ENCODE results near the gene C1orf105.
"Not testable (repeated sequence)": the region's sequence is repeated elsewhere in the genome, so short reads cannot be mapped to it uniquely, and the experiment has no call there.

C1orf105 gene

DNA sequence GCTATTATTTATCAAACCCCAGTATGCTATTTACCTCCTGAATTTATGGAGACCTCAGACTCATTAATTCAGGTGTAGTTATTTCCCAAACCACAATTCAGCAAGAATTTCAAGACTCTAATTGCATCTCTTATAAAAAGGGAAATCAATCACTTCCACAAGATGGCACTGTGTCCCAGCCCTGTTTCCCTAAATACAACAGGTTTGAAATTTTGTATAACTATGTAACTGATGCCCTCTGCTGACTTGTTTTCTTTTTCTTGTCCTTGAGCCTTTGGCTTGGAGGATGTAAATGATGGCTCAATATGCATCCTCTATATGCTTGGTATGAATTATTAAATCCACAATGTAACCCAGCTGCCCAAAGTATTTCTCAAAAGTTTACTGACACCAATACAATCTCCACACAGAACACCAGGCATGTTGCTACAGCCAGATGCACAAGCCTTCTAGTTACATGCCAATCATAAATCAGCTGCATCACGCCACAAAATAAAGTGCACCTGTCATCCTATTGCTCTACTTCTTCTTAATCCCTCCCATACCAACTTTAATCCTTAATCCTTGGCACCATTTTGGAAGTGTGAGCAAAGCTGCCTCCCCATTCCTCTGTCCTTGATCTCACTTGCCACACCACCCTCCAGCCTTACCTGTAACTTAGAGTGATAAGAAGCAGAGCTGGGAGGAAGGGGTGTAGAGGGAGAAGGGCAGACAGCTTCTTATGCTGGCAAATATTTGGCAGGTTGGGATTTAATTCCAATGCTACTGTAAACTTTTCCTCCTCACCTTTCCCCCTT is 9.0 kb downstream of the C1orf105 start:
- peak; percentile 16 for DNase-seq

DNA sequence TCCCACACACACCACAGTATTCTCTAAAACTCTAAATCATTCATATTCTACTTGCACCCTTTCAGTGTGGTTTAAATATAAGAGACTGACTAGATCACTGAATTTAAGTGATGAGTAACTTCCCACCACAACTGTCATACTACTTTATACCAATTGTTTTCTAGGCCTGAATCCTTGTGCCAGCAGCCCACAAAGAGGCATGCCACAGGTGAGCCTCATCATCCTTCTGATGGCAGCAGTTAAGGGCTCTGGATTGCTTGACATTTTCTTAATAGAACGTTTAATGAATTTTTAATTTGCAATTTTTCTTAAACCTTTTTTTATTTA is 9.6 kb downstream of the C1orf105 start:
- DNase-seq: no peak

DNA sequence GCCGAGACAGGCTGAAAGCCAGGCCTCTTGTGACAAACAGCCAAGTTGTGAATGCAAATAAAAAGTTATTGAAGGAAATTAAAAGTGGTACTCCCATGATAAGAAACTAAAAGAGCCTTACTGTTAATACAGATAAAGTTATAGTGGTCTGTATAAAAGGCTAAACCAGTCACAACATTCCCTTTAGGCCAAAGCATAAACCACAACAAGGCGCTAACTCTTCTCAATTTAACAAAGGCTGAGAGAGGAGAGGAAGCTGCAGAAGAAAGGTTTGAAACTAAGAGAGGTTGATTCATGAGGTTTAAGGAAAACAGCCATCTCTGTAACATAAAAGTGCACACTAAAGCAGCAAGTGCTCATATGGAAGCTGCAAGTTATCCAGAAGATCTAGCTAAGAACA is 10.7 kb downstream of the C1orf105 start:
- DNase-seq: no peak

DNA sequence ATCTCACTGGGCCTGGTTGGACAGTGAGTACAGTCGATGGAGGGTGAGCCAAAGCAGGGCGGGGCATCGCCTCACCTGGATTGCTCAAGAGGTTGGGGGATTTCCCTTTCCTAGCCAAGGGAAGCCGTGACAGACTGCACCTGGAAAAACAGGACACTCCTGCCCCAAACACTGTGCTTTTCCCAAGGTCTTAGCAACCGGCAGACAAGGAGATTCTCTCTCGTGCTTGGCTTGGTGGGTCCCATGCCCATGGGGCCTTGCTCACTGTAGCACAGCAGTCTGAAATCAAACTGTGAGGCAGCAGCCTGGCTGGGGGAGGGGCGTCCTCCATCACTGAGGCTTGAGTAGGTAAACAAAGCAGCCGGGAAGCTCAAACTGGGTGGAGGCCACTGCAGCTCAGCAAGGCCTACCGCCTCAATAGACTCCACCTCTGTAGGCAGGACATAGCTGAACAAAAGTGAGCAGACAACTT is 11.3 kb downstream of the C1orf105 start:
- DNase-seq: no peak

DNA sequence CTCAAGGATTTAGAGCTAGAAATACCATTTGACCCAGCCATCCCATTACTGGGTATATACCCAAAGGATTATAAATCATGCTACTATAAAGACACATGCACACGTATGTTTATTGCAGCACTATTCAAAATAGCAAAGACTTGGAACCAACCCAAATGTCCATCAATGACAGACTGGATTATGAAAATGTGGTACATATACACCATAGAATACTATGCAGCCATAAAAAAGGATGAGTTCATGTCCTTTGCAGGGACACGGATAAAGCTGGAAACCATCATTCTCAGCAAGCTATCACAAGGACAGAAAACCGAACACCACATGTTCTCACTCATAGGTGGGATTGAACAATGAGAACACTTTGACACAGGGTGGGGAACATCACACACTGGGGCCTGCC is 16.7 kb downstream of the C1orf105 start:
- DNase-seq: not testable (repeated sequence)

DNA sequence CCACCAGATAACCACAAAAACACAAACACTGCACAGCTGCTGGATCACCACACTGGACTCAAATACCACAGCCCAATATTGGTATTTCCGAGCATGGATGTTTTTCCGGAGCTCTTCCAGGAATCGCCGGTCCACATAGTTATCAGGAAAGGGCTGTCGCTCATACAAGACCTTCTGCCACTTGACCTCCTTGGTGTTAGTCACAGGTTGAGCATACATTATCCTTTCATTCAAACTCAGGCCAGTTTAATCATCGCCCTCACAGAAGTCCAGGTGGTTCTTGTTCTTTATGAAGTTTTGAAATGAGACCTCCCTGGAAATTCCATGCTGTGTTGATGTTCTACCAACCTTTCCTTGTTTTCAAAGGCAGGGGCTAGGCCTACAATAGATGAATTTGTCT is 21.9 kb downstream of the C1orf105 start:
- no peak for DNase-seq

DNA sequence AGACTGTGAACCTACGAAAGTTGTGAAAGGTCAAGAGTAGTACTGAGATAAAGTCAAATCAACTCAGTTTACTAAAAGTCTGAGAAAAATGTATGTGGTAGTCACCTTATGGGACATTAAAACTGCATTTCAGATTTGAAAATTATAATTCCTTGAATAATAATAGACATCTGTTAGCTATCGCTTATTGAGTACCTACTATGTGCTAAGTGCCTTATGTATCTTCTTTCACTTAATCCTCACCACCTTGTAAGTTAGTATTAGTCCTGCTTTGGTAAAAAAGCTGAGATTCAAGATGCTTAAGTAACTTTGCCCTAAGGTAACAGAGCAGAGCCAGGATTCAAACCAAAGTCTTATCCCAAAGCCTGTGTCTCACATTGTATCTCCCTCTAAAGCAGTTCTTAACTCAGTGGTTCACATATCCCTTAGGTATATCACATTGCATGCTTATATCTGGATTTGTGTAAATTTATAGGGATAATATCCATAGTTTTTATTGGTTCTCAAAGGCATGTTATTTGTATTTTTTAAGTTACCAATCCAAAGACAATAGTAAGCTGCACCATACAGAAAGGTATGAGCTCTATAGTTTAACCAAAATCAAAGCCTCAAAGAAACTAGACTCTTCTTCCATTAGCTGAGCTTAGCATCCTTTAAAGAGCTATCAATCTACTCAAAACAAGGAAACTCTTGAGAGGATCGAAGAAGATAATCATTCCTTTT is 22.5 kb downstream of the C1orf105 start:
- no peak for DNase-seq

DNA sequence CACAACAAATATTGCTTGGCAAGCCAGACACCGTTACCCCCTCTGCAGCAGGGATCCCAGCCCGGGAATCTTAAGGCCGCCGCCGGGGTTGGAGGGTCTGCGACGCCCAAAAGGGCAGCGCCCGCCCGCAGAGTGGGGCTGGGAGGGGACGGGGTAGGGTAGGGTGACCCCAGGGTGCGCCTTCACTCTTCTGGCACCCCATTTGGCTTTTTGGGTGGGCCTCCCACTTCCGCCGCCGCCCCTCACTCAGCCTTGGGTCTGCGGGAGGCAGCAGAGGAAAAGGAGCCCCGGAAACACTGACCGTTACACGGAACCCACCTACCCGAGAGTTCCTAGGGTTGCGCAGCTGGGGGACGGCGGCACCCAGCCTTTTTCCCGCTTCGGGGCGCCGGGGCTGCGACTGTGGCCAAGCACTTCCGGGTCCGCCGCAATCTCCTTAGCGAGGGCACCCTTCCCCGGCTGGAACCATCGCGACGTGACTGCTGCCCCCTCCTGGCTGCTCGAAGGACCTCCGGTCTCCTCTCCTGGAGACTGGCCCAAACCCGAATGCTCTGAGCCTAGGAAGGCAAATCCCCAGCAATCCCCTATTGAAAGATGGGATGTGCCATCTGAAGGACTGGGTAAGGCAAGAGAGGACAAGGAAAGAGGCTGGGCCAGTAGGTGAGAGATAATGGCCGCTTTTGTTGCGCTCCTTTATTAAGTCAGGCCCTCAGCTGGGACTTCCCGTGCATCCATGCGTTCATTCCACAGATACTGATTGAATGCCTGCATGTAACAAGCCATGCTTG is 23.4 kb downstream of the C1orf105 start, which contains the start of gene PIGC:
PIGC (minus strand) TSS at position 404 of the 788 bp plus-strand sequence. CDS start 1,447 bp downstream, outside the sequence.
- peak; percentile 86 for DNase-seq

DNA sequence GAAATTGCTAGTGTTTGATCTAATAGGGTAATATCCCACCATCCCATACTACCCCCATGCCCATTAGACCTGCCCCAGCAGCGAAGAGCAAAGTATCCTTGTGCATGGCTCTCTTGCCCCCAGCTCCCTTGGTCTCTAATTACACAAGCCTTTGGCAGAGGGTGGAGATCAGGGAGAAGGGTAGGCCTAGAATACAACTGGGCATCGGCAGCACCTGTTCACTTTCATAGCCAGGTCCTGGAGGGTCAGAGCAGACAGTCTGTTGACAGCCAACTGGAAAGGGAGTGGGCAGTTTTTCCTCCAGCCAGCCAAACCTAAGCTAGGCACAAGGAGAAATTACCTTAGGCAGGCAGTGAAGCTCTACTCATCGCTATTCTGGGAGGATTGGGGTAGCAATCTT is 26.1 kb downstream of the C1orf105 start:
- DNase-seq: no peak

DNA sequence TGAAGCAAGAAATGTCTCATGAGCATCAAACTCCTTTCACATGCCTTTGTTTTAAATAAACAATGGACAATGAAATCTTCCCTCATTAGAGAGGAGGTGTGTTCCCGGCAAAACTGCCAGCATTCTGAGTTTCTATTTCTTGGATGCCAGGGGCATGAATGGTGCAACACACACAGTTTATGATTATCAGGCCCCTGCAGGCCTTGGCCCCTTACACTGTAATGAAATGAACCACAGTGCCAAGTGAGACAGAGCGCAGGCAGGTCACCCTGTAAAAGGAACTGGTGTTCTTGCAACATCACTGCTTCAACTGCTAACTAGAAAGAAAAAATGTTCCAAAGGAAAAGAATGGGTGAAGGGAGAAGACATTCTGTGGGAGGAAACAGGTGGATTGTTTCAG is 27.2 kb downstream of the C1orf105 start:
- no peak for DNase-seq

DNA sequence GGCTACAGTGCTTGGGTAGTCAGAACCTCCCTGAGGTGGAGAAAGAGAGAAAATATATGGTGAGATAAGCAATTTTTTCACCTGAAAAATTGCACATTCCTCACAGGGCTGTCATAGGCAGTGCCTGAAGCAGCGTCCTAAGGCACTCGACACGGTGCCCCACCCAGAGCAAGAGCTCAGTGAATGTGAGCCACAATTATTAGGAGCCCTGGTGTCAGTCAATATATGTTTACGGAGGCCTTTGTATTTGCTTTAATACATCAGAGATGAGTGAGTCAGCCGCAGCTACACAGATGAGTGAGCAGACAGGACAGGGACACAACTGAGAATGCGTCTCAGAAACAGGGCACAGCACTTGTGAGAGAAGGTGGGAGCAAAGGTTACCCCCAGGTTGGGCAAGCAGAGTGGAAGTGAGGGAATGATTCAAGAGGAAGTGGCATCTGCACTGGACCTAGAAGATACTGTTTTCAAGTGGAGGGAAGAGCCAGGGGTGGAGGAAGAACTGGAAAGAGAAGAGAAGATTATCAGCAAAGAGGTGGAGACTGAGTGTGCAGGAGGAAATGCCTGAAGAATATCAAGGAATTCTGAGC is 28.6 kb downstream of the C1orf105 start:
- DNase-seq: no peak

DNA sequence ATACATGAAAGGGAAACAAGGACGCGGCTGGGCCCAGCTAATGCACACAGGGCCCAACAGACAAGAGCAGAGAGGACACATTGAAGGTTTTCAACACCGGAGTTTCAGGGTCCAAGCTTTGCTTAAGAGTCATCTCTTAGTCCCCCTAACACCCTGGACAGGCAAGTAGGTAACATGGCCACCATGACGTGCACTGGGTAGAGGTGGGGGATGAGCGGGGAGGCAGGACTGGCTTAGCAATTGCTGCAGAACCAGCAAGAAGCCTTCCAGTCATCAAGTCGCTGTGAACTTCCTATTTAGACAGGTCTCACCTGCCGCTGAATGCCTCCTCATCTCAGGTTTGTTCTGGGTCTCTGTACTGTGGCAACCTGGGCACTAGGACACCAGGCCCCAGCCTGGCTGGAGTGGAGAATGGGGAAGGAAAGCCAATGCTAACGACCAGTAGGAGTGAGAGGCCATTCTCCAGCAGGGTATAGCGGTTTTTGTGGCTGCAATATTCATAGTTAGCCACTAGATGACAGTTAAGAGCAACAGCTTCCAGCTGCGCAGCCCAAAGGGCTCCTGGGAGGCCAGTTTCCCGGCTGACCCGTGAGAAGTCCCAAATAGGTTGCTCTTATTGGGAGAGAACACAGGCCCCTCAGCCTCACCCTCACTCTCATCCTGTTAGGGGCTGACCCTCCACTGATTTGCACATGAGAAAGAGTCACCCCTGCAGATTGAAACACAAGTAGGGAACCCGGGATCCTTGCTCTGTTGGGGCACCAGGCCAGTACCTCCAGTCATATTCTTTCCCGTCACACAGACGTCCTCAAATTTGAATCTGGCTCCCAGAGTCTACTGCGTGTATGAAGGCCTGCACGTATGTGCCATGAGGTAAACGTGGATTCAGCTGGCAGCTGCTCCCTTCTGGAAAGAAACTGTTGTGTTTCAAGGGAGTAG is 29.4 kb downstream of the C1orf105 start:
- DNase-seq: no peak

DNA sequence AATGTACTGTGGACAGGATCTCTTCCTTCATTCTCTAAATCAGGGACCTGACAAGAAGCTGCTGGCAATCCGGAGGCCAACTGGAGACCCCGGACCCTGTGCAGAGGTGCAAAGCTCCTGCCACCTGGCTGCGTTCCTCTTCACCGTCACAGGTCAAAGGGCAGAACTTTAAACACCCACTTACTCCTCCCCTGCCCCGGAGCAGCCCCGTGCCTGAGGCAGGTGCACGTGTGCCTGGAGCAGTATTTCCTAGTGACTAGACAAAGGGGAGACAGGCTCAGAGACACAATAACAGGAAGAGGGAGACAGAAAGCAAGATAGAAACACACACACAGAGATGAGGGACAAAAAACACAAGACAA is 30.0 kb downstream of the C1orf105 start:
- DNase-seq: no peak

DNA sequence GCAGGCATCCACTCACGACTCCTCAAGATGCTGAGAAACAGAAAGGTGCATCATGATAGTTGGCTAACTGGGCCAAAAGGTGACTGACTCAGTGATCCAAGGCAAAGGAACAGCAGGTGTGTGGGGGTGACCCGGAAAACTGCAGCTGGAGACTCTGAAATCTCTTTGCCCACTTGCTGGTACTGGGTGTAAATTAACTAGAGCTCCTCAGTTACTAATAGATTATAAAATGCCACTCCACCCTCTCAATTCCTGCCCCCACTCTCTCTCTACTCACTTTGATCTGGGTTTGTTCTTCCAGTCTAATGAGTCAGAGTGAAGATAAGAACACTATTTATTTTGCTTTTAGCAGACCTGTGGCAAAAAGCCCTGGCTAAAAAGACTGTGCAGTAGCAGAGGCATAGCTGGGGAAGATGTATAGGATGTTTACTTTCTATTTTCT is 30.5 kb downstream of the C1orf105 start:
- DNase-seq: no peak

DNA sequence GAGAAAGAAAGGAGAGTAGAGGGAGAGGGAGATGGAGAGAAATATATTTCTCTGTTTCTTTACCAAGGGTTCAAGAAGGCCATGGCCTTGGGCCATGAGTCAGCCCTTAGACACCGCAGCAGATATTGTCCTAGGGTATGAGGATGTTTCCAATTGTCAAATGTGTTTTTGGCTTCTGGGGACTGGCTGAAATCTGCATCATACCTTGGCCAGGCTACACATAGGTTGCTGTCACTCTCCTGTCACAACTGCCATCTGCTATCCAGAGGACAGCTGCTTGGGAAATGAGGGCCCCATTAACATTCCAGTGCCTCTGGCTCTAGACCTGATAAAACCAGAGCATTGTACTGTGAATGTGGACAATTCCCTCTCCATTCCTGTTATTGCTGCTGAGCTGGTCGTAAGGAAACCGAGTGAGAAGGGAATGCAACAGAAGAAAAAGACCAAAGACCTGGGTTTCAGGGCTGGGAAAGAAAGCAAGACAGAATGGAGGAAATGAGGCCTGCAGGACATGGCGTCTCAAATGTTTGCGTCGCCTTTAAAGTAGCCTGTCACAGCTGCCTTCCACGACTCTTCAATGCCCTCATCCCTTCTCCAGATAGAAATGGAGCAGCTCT is 32.2 kb downstream of the C1orf105 start:
- DNase-seq: no peak

DNA sequence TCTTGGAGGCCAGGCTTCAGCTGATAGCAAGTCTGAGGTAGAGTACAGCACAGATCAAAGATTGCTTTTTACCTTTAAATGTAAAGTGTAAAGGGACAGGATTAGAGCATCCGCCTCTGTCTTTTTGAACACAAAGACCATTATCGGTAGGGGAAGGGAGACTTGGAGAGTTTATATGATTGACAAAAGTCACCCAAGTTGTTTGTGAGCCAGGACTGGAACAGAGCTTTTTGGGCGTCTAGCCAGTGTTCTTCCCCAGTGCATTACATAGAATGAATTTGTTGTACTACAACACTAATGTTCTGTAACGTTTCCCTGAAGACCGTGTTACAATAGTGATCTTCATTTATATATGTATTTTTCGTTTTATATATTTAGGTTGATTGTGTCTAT is 32.7 kb downstream of the C1orf105 start:
- DNase-seq: no peak

DNA sequence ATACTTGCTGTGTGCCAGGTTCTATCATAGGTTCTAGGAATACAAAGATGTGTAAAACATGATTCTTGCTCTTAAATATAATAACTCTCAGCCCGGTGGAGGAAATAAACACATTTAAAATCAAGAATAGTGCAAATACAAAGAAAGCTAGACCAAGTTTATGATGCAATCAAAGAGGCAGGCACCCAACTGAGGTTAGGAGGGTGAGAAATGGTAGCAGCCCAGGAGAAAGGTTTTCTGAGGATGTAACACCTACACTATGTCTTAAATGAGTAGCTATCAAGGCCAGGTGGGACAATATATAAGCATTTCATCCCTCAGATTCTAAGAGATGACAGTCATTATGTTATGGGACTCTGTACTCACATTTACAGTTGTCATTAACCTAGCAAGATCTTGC is 33.1 kb downstream of the C1orf105 start:
- DNase-seq: no peak

DNA sequence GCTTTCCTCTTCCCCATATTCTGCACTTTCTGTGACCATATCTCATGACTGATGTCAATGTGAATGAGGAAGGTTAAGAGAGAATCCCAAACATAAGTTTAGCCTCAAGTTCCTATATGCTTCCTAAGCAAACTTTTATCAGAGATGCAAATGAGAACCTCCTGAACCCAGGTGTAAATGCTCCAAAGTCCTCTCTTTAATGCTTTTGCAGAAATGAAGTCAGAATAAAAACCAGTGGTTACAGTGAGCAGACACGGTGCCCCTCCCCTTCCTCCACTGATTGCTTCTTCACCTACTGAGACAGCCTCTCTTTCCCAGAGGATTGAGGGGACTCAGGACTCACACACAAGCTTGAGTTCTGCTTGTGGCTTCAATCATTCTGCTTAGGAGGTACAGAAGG is 35.0 kb downstream of the C1orf105 start:
- no peak for DNase-seq

DNA sequence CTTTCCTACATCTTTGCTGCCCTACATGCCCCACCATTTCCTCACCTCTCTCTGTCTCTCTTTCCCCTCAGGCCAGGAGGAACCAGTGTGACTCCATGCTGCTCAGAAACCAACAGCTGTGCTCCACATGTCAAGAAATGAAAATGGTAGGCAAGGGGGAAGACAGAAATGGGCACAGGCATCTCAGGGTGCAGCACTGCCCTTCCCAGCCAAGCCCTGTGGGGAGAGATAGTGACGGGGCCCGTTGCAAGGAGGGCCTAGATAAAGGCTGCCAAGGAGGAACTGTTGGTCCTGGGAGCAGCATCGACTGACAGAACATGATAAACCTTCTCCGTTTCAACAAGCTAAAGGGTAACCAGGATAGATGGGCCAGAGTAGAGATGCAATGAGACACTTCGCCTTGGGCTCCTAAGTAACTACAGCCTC is 35.9 kb downstream of the C1orf105 start:
- DNase-seq: no peak

DNA sequence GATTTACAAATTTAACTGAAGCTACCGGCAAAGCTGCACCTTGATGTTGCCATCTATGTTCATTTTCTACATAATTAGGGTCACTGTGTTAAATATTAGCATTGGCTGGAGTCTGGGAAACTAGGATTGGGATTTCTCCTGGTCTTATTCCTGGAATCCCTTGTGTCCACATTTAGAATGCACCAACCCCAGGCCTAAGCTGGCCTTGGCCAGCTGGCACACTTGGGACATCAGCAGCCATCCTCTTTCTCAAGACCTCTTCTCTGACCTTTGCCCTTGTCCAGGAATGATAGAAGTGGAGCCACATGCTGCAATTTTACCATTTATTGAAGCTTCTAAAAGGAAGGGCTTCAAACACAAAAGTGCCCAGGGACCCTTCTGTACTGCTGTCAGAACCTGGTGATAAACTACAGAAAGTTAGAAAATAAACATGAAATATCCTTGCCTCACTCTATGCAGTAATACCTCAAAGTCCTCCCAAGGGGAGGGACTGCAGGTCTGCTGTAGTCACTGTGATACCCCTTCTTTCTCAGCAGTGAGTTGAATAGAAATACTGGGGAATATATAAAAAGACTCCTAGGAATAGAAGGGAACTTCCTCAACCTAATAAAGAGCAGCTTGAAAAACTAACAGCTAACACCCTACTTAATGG is 37.1 kb downstream of the C1orf105 start:
- no peak for DNase-seq

DNA sequence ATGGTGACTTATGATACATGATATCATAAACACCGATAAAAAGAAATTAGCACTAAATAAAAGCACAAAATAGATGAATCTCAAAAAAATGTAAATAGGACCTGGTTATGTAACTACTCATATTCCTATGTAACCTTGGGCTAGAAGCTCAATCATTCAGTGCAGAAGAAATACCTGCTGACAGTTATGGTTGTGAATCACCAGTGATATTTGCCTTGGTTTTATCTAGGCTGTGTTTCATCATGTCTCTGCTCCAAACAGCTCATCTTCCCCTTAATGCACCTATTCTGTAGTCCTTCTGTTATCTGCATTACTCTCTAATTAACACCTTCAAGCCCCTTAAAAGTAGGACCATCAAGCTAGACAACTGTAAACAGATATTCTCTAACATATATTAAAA is 39.7 kb downstream of the C1orf105 start:
- no peak for DNase-seq
